Body of pancreas (tissue), 4 donors: Measurements from ENCODE around the gene P2RX3.

Experiments
- CTCF ChIP-seq, 7 experiments: fragments of 450-650 bp in 4 of 7; fragments of 200-600 bp in 3 of 7; sonication (generic) in 3 of 7; IDR thresholded peaks; one replicate each; pipeline ENCODE4 v1.5.1; 2016 to 2019; ENCODE audit warnings: antibody characterized with exemption in 7 of 7
- POLR2A ChIP-seq, 3 donors: fragments of 450-650 bp; IDR thresholded peaks; one replicate each; pipeline ENCODE4 v1.6.1; 2016; ENCODE audit warnings: antibody characterized with exemption in 3 of 3, mild to moderate bottlenecking in 2 of 3

- no peak for TF ChIP-seq CTCF (IDR thresholded peaks at IDR 0.05)
- TF ChIP-seq POLR2A (IDR thresholded peaks at IDR 0.05): no peak
Measured at GRCh38 chr11:57342702-57343101, 4.5 kb downstream of the P2RX3 start.
